Measurements from ENCODE around the gene HIF3A. TPM values are rescaled to one million over a fixed set of nuclear protein-coding genes. Genes with fewer than 3 reads are reported as not detected.

Gene HIF3A
- total RNA-seq, 4 donors from 2014 or later = 49.3 to 383 (median 144) TPM

DNA sequence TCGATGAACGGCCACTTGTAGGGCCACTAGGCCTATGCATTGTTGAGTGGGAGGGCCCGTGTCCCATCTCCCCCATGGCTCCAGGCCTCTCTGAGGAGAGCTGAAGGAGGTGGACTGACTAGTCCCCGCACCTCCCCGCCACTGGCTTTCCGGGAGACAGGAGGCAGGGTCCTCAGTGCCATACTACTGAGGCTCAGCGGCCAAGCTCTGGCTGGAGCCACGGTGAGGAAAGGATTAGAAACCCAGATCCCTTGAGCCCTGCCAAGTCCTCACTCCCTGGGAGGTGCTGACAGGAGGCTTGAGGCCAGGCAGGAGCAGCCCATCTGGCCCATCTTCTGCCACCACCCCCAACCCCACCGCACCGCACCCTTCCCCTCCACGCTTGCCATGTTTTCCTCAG is 87.6 kb downstream of the HIF3A start:
- Histone ChIP-seq H3K36me3 (peaks cover 0 to 93% of the 10 kb centered on the region in 2 donors), H3K27me3 (no peaks in the 10 kb centered on the region), H3K27ac (no peak overlapping the region), H3K9me3 (no peaks in the 10 kb centered on the region), H3K4me3 (no peak overlapping the region), H3K4me1 (peaks cover 0 to 15% (median 0%) of the 10 kb centered on the region in 3 donors)
- no peak for TF ChIP-seq POLR2AphosphoS5 (IDR thresholded peaks at IDR 0.05)
- no peak for TF ChIP-seq POLR2A (IDR thresholded peaks at IDR 0.05)
- TF ChIP-seq EP300 (IDR thresholded peaks at IDR 0.05) = no peak
- TF ChIP-seq, protein P1, sequence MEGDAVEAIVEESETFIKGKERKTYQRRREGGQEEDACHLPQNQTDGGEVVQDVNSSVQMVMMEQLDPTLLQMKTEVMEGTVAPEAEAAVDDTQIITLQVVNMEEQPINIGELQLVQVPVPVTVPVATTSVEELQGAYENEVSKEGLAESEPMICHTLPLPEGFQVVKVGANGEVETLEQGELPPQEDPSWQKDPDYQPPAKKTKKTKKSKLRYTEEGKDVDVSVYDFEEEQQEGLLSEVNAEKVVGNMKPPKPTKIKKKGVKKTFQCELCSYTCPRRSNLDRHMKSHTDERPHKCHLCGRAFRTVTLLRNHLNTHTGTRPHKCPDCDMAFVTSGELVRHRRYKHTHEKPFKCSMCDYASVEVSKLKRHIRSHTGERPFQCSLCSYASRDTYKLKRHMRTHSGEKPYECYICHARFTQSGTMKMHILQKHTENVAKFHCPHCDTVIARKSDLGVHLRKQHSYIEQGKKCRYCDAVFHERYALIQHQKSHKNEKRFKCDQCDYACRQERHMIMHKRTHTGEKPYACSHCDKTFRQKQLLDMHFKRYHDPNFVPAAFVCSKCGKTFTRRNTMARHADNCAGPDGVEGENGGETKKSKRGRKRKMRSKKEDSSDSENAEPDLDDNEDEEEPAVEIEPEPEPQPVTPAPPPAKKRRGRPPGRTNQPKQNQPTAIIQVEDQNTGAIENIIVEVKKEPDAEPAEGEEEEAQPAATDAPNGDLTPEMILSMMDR (IDR thresholded peaks at IDR 0.05) = no peak
- no peak for ATAC-seq
- WGBS, 2 donors (ENCODE audit: low coverage in 1 of 2) = 85% methylated on average over 7 of the region's 11 CpGs; no CpG with 5 or more reads in 1 of the 2 donors

- Histone ChIP-seq H3K27me3 (no peaks in the 10 kb centered on the region), H3K36me3 (peaks cover 0 to 96% of the 10 kb centered on the region in 2 donors), H3K9me3 (no peaks in the 10 kb centered on the region), H3K27ac (no peak overlapping the region), H3K4me1 (peaks cover 0 to 10% (median 0%) of the 10 kb centered on the region in 3 donors), H3K4me3 (no peak overlapping the region)
- ATAC-seq = no peak
- no peak for TF ChIP-seq POLR2A (IDR thresholded peaks at IDR 0.05)
- no peak for TF ChIP-seq EP300 (IDR thresholded peaks at IDR 0.05)
- TF ChIP-seq, protein P1 (IDR thresholded peaks at IDR 0.05) = no peak
- TF ChIP-seq POLR2AphosphoS5 (IDR thresholded peaks at IDR 0.05) = no peak
- 71 to 85% methylated on average over 5 to 6 of the region's 11 CpGs for WGBS, 2 donors (ENCODE audit: low coverage in 1 of 2)
These were observed 88.8 kb downstream of the HIF3A start for GRCh38 chr19:46385636-46386035.

DNA sequence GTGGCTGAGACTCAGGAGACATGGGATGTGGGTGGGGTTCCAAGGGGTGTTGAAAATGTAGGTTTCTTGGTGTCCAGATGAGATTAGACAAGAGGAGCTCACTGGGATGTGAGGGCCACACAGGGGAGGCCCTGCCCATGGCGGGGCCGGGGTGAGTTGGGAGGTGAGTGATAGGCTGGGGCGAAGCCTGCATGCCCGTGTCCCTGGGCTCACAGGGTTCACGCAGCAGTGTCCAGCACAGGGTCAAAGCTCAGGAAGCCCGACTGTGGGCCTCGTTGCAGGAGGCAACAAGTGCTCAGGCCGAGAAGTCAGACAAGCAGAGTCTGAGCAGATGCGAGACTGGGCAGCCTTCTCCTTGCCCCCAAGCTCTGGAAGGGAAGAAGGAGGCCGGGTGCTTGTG is 89.3 kb downstream of the HIF3A start:
- H3K27me3 ChIP-seq = no peaks in the 10 kb centered on the region
- no peak for ATAC-seq
- TF ChIP-seq POLR2AphosphoS5 (IDR thresholded peaks at IDR 0.05) (no peak), POLR2A (IDR thresholded peaks at IDR 0.05) (no peak), EP300 (IDR thresholded peaks at IDR 0.05) (no peak)
- H3K4me3 ChIP-seq = no peak overlapping the region
- H3K9me3 ChIP-seq = no peaks in the 10 kb centered on the region
- peaks cover 0 to 11% (median 0%) of the 10 kb centered on the region in 3 donors for H3K4me1 ChIP-seq
- 94% methylated on average over 8 of the region's 10 CpGs; no CpG with 5 or more reads in 1 of the 2 donors for WGBS, 2 donors (ENCODE audit: low coverage in 1 of 2)
- H3K27ac ChIP-seq = no peak overlapping the region
- H3K36me3 ChIP-seq = peaks cover 0 to 99% of the 10 kb centered on the region in 2 donors

DNA sequence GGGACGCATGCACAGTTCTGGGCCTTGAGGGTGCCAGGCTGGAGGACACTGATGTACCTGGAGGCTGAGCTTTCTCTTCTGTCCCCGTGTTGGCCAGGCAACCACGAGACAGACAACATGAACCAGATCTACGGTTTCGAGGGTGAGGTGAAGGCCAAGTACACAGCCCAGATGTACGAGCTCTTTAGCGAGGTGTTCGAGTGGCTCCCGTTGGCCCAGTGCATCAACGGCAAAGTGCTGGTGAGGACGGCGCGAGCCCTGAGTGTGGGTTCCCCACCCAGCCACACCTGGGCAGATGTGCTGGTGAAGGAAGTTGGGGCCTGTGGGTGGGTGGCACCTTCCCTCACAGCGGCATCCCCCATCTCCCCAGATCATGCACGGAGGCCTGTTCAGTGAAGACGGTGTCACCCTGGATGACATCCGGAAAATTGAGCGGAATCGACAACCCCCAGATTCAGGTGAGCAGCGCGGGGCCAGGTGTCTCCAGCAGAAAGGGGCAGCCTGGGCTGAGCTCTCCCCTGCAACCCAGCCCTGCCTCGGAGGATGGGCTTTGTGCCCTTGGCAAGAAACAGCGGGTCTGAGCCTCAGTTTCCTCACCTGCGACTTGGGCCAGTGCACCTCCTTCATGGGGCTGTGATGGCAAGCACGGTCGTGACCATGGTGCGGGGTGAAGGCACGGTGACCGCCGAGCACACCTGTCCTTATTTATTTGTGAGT is 90.3 kb downstream of the HIF3A start:
- H3K27me3 ChIP-seq = no peaks in the 10 kb centered on the region
- H3K4me1 ChIP-seq = peaks cover 0 to 13% (median under 1%) of the 10 kb centered on the region in 3 donors
- H3K36me3 ChIP-seq = peaks cover 0 to 99% of the 10 kb centered on the region in 2 donors
- TF ChIP-seq POLR2AphosphoS5 (IDR thresholded peaks at IDR 0.05) (no peak), EP300 (IDR thresholded peaks at IDR 0.05) (no peak), POLR2A (IDR thresholded peaks at IDR 0.05) (no peak)
- TF ChIP-seq, protein P1 (IDR thresholded peaks at IDR 0.05) = no peak
- no peak overlapping the region for H3K27ac ChIP-seq
- H3K4me3 ChIP-seq = no peak overlapping the region
- 100% methylated on average over 2 of the region's 30 CpGs for WGBS, 2 donors (ENCODE audit: low coverage in 1 of 2)
- no peaks in the 10 kb centered on the region for H3K9me3 ChIP-seq
- no peak for ATAC-seq

DNA sequence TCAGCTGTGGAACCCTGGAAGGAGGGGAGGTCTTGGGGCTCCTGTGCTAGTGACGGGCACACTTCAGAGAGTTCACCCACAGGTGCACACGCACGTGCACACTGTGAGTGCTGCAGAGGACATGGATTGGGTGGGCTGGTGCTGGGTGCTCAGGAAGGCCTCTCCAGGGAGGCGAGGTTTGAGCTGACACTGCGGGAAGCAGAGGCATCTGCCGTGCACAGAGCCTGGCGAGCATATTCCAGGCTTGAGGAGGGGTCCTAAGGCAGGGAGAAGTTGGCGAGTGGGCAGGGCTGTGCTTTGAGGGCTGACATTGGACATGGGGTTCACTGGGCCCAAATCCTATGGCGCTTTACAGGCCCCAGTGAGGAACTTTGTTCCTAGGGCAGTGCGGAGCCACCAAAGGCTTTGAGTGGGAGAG is 90.9 kb downstream of the HIF3A start:
- Histone ChIP-seq H3K4me1 (peaks cover 0 to 17% (median 6%) of the 10 kb centered on the region in 3 donors), H3K4me3 (no peak overlapping the region), H3K27me3 (no peaks in the 10 kb centered on the region), H3K27ac (no peak overlapping the region), H3K9me3 (no peaks in the 10 kb centered on the region), H3K36me3 (peaks cover 0 to 93% of the 10 kb centered on the region in 2 donors)
- WGBS, 2 donors (ENCODE audit: low coverage in 1 of 2) = 60 to 92% methylated on average over 1 to 2 of the region's 10 CpGs
- TF ChIP-seq, protein P1 (IDR thresholded peaks at IDR 0.05) = no peak
- TF ChIP-seq POLR2AphosphoS5 (IDR thresholded peaks at IDR 0.05) (no peak), EP300 (IDR thresholded peaks at IDR 0.05) (no peak), POLR2A (IDR thresholded peaks at IDR 0.05) (no peak)
- ATAC-seq = no peak

Measured in gastroesophageal sphincter (tissue), 4 donors.